SK-N-SH (cell line): Measurements from ENCODE around the gene STK32C. TPM values are rescaled to one million over a fixed set of nuclear protein-coding genes. Genes with fewer than 3 reads are reported as not detected.

Experiments used
- CTCF ChIA-PET: fragments of 300-600, 350-600 bp; formaldehyde crosslinking; extraction: SDS; loops from one replicate; lab custom pipeline; 2021; lab: Yijun Ruan, JAX
- POLR2A ChIA-PET: fragments of 350-600 bp; sonication (Branson Sonifier 250); formaldehyde crosslinking; extraction: SDS; loops from one replicate; lab custom pipeline; 2020; ENCODE audit warnings: antibody characterized with exemption, inconsistent platforms; lab: Yijun Ruan, JAX
- DNase-seq: peaks from one replicate; pipeline ENCODE4 v3.0.0; 2012
- H2AFZ ChIP-seq: fragments of 200-600 bp; sonication (generic); 2 replicates; pipeline ENCODE4 v1.8.1; 2016; ENCODE audit warnings: antibody characterized with exemption, mild to moderate bottlenecking, low read depth
- H3F3A ChIP-seq: fragments of 200-600 bp; sonication (generic); replicated peaks from 2 replicates; pipeline ENCODE3; 2016; ENCODE audit warnings: antibody characterized with exemption, mild to moderate bottlenecking; ENCODE audit not compliant: insufficient read depth
- H3K27ac ChIP-seq, 2 experiments: fragments of 200-500 bp in 1 of 2; fragments of 200-600 bp in 1 of 2; sonication (Bioruptor generic) in 1 of 2; sonication (generic), shearing (Covaris generic) in 1 of 2; 2 replicates each; pipeline versions ENCODE4 v1.5.1 to v1.6.1; 2014 to 2016; ENCODE audit warnings: low read depth in 2 of 2, inconsistent platforms in 1 of 2, low read length in 1 of 2, mild to moderate bottlenecking in 1 of 2, mixed read lengths in 1 of 2
- H3K27me3 ChIP-seq: fragments of 200-600 bp; sonication (generic), shearing (Covaris generic); 2 replicates; pipeline ENCODE4 v1.6.1; 2016; ENCODE audit warnings: mixed run types; ENCODE audit not compliant: insufficient read depth
- H3K36me3 ChIP-seq, 2 experiments: fragments of 200-500 bp in 1 of 2; fragments of 200-600 bp in 1 of 2; sonication (Bioruptor generic) in 1 of 2; sonication (generic) in 1 of 2; replicated peaks in 1 of 2; 2 replicates each; pipeline versions ENCODE3 to v1.5.1; 2014 to 2016; ENCODE audit warnings: low read length in 1 of 2, mild to moderate bottlenecking in 1 of 2; ENCODE audit not compliant: insufficient read depth in 2 of 2, control insufficient read depth in 1 of 2
- H3K4me1 ChIP-seq, 2 experiments: fragments of 200-500 bp in 1 of 2; fragments of 200-600 bp in 1 of 2; sonication (Bioruptor generic) in 1 of 2; sonication (generic), shearing (Covaris generic) in 1 of 2; 2 replicates each; pipeline versions ENCODE4 v1.5.1 to v1.6.1; 2014 to 2016; ENCODE audit warnings: low read depth in 1 of 2, low read length in 1 of 2, mixed run types in 1 of 2; ENCODE audit not compliant: insufficient read depth in 2 of 2, control insufficient read depth in 1 of 2
- H3K4me2 ChIP-seq: fragments of 200-600 bp; sonication (generic), shearing (Covaris generic); 2 replicates; pipeline ENCODE4 v1.6.1; 2017; ENCODE audit warnings: mixed run types
- H3K4me3 ChIP-seq, 2 experiments: fragments of 200-500 bp in 1 of 2; fragments of 200-600 bp in 1 of 2; sonication (Bioruptor generic) in 1 of 2; sonication (generic), shearing (Covaris generic) in 1 of 2; 2 replicates each; pipeline versions ENCODE4 v1.5.1 to v1.8.1; 2014 to 2016; ENCODE audit warnings: low read depth in 2 of 2, inconsistent platforms in 1 of 2, low read length in 1 of 2, mild to moderate bottlenecking in 1 of 2, mixed read lengths in 1 of 2, moderate library complexity in 1 of 2
- H3K79me2 ChIP-seq: fragments of 200-600 bp; sonication (generic); 2 replicates; pipeline ENCODE4 v1.8.1; 2017; ENCODE audit warnings: mild to moderate bottlenecking; ENCODE audit not compliant: insufficient read depth
- H3K9ac ChIP-seq: fragments of 200-600 bp; sonication (generic); 2 replicates; pipeline ENCODE4 v1.6.1; 2017; ENCODE audit warnings: mixed run types
- H3K9me2 ChIP-seq: fragments of 200-600 bp; sonication (generic); 2 replicates; pipeline ENCODE4 v1.6.1; 2017; ENCODE audit warnings: mixed run types
- H3K9me3 ChIP-seq: fragments of 200-600 bp; sonication (generic); 2 replicates; pipeline ENCODE4 v1.6.1; 2017; ENCODE audit warnings: mixed run types, mild to moderate bottlenecking, moderate library complexity
- H4K20me1 ChIP-seq: fragments of 200-600 bp; sonication (generic); 2 replicates; pipeline ENCODE4 v1.6.1; 2017; ENCODE audit warnings: mild to moderate bottlenecking, mixed run types; ENCODE audit not compliant: insufficient read depth
- EP300 ChIP-seq, 2 experiments: IDR thresholded peaks; 2 replicates each; pipeline versions ENCODE4 v1.4.0 to v1.6.1; 2012; ENCODE audit warnings: borderline replicate concordance in 1 of 2, low read depth in 1 of 2, low read length in 1 of 2
- EZH2phosphoT487 ChIP-seq: fragments of 200-600 bp; sonication (generic); IDR thresholded peaks from 2 replicates; pipeline ENCODE4 v1.6.1; 2017; ENCODE audit warnings: low read depth, mixed run types, mild to moderate bottlenecking, antibody characterized with exemption, moderate library complexity, borderline replicate concordance
- GABPA ChIP-seq: IDR thresholded peaks from 2 replicates; pipeline ENCODE4 v1.4.0; 2012; ENCODE audit warnings: low read depth, mild to moderate bottlenecking
- JUND ChIP-seq: IDR thresholded peaks from 2 replicates; pipeline ENCODE4 v1.4.0; 2012
- MAX ChIP-seq: IDR thresholded peaks from 2 replicates; pipeline ENCODE4 v1.4.0; 2012; ENCODE audit warnings: low read depth
- MEF2A ChIP-seq: IDR thresholded peaks from 2 replicates; pipeline ENCODE4 v1.4.0; 2012; ENCODE audit warnings: low read depth, borderline replicate concordance
- POLR2AphosphoS5 ChIP-seq: IDR thresholded peaks from 2 replicates; pipeline ENCODE4 v1.6.1; 2012; ENCODE audit warnings: low read depth, low read length
- RAD21 ChIP-seq: IDR thresholded peaks from 2 replicates; pipeline ENCODE4 v1.6.1; 2012; ENCODE audit warnings: mild to moderate bottlenecking, low read length
- RXRA ChIP-seq: IDR thresholded peaks from 2 replicates; pipeline ENCODE4 v1.4.0; 2012; ENCODE audit warnings: low read depth, mild to moderate bottlenecking, borderline replicate concordance
- SMC3 ChIP-seq: IDR thresholded peaks from 2 replicates; pipeline ENCODE4 v1.6.1; 2012; ENCODE audit warnings: low read depth, low read length, improper control_type of control experiment
- USF2 ChIP-seq: fragments of 150-350 bp; IDR thresholded peaks from 2 replicates; pipeline ENCODE4 v1.6.1; 2017; ENCODE audit warnings: antibody characterized with exemption, low read length, low read depth, borderline replicate concordance
- WGBS: methylation state at CpG from one replicate; pipeline ENCODE4 v1.1.6; 2017; ENCODE audit warnings: low lambda C conversion rate; 5-methylcytosine and 5-hydroxymethylcytosine counted together
- polyA plus RNA-seq, 3 experiments: library from polyadenylated mRNA; depleted of rRNA; stranded (reverse); fragments of >200 nt; gene quantifications; 2 replicates each; pipeline ENCODE4 v1.2.3, GENCODE V29; 2012
- TF ChIP-seq, protein P1 (sequence below): IDR thresholded peaks from 2 replicates; pipeline ENCODE4 v1.4.0; 2012; ENCODE audit warnings: low read depth, borderline replicate concordance

STK32C gene
- polyA plus RNA-seq, 1 of the 3 experiments (the other 2 are of a cell fraction) = 27.8 TPM

- TF ChIP-seq, protein P1, sequence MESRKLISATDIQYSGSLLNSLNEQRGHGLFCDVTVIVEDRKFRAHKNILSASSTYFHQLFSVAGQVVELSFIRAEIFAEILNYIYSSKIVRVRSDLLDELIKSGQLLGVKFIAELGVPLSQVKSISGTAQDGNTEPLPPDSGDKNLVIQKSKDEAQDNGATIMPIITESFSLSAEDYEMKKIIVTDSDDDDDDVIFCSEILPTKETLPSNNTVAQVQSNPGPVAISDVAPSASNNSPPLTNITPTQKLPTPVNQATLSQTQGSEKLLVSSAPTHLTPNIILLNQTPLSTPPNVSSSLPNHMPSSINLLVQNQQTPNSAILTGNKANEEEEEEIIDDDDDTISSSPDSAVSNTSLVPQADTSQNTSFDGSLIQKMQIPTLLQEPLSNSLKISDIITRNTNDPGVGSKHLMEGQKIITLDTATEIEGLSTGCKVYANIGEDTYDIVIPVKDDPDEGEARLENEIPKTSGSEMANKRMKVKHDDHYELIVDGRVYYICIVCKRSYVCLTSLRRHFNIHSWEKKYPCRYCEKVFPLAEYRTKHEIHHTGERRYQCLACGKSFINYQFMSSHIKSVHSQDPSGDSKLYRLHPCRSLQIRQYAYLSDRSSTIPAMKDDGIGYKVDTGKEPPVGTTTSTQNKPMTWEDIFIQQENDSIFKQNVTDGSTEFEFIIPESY = no peak
- no peak for TF ChIP-seq SMC3
Observed at GRCh38 chr10:132250481-132251475, 57.0 kb downstream of the STK32C start (continued).

DNA sequence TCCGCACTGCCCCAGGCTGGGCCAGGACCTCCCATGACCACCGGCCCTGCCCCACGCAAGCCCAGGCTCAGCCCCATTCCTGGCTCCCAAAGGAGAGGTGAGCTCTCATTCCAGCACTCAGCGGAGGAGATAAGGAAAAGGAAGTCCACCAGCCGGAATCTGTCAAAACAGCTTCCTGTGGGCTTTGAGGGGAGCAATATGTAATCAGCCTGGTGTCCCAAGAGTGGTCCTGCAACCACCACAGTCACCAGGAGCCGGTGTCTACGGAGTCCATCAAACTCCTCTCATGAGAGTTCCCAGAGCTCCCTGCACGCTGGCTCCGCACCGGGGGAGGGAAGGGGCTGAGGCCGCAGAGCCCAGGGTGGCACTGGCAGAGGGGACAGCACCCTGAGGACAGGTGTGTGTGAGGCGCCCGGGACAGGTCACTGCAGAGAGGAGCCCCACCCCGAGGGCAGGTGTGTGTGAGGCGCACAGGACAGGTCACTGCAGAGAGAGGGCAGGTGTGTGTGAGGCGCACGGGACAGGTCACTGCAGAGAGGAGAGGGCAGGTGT, 57.9 kb downstream of the STK32C start:
- DNase-seq = no peak
- WGBS = 84% methylated on average over 12 of the region's 17 CpGs
- TF ChIP-seq RXRA (no peak), EP300 (IDR thresholded peaks at IDR 0.05; ENCODE audit: borderline replicate concordance in 1 of 2, low read depth in 1 of 2, low read length in 1 of 2) (no peak), MAX (no peak), MEF2A (no peak), POLR2AphosphoS5 (no peak), EZH2phosphoT487 (no peak), JUND (no peak), RAD21 (no peak), GABPA (no peak), USF2 (no peak)
- Histone ChIP-seq H3K4me2 (no peak overlapping the region), H3K9me3 (no peaks in the 10 kb centered on the region), H3K9ac (no peak overlapping the region), H2AFZ (no peak overlapping the region), H4K20me1 (no peaks in the 10 kb centered on the region), H3F3A (no peaks in the 10 kb centered on the region), H3K9me2 (no peaks in the 10 kb centered on the region), H3K27me3 (no peaks in the 10 kb centered on the region), H3K27ac (no peak overlapping the region), H3K36me3 (no peaks in the 10 kb centered on the region), H3K79me2 (no peaks in the 10 kb centered on the region), H3K4me1 (peaks cover 0 to 14% of the 10 kb centered on the region in 2 experiments; a peak in 1 of 4 replicates), H3K4me3 (no peak overlapping the region)
- ChIA-PET POLR2A (no interaction called here), CTCF (interaction anchor here (1.3 kb wide), 1 partner anchor 16 kb away, joined by 4 read pairs; no protein-coding TSS in a partner anchor)
